ENCODE results near the gene DDX42. TPM values are rescaled to one million over a fixed set of nuclear protein-coding genes. Genes with fewer than 3 reads are reported as not detected.
"Not testable (repeated sequence)": the region's sequence is repeated elsewhere in the genome, so short reads cannot be mapped to it uniquely, and the experiment has no call there.

The DDX42 gene
- total RNA-seq, 1 donor from 2014 or later = 132 TPM

DNA sequence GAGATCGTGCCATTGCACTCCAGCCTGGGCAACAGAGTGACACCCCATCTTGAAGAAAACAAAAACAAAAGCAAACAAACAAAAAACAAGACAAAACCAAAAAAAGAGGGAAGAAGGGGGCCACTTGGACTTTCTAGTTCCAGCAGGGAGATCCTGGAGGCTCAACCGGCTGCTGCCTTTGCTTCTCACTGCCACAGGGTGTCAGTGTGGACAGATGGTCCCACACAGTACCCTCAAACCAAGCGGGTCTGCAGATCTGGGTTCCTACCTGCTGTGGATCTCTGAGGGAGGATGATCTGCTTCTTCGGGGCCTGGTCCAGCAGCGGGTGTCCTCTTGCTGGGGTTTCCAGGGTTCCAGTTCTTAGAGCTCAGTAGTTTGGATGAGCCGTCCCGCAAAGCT lies 92.7 kb downstream of the DDX42 start:
- intact Hi-C loops (cut with micrococcal nuclease) = not testable (repeated sequence)

Other genes with a start within 250 kb of the DDX42 start
- 128 and 133 TPM in 2 replicates for gene DCAF7, start 223.7 kb upstream of the DDX42 start, total RNA-seq
- 25.1 and 27.5 TPM in 2 replicates for gene TACO1, start 173.3 kb upstream of the DDX42 start, total RNA-seq
- gene MAP3K3, start 151.8 kb upstream of the DDX42 start, total RNA-seq = 42.7 and 43.5 TPM in 2 replicates
- gene LIMD2, start 74.0 kb upstream of the DDX42 start, total RNA-seq = 637 and 645 TPM in 2 replicates
- gene STRADA, start 32.4 kb upstream of the DDX42 start, total RNA-seq = 55.6 and 60.6 TPM in 2 replicates
- gene CCDC47, start 573 bp upstream of the DDX42 start, total RNA-seq = 67.0 and 71.2 TPM in 2 replicates
- gene PSMC5, start 53.3 kb downstream of the DDX42 start, total RNA-seq = 165 and 169 TPM in 2 replicates
- gene FTSJ3, start 53.5 kb downstream of the DDX42 start, total RNA-seq = 57.7 and 64.8 TPM in 2 replicates
- 137 and 143 TPM in 2 replicates for gene SMARCD2, start 68.5 kb downstream of the DDX42 start, total RNA-seq
- gene CSH2, start 99.5 kb downstream of the DDX42 start, total RNA-seq = not detected in 2 replicates
- not detected in 2 replicates for gene GH2, start 107.8 kb downstream of the DDX42 start, total RNA-seq
- gene CSH1, start 122.4 kb downstream of the DDX42 start, total RNA-seq = not detected in 2 replicates
- not detected in 2 replicates for gene CSHL1, start 137.1 kb downstream of the DDX42 start, total RNA-seq
- gene GH1, start 144.7 kb downstream of the DDX42 start, total RNA-seq = not detected in 2 replicates
- gene CD79B, start 158.2 kb downstream of the DDX42 start, total RNA-seq = 44.8 and 52.5 TPM in 2 replicates
- 0.25 and 0.56 TPM in 2 replicates for gene SCN4A, start 198.7 kb downstream of the DDX42 start, total RNA-seq
- gene PRR29, start 224.2 kb downstream of the DDX42 start, total RNA-seq = 2.2 and 3.0 TPM in 2 replicates
- gene ICAM2, start 246.5 kb downstream of the DDX42 start, total RNA-seq = 69.1 and 70.0 TPM in 2 replicates